Common myeloid progenitor, CD34-positive (primary cell): ENCODE measurements around the gene DEDD2. TPM values are rescaled to one million over a fixed set of nuclear protein-coding genes. Genes with fewer than 3 reads are reported as not detected.
"Not testable (repeated sequence)": the region's sequence is repeated elsewhere in the genome, so short reads cannot be mapped to it uniquely, and the experiment has no call there.

Experiments
- CTCF ChIA-PET: fragments of 350-600 bp; sonication (Branson Sonifier 250); formaldehyde crosslinking; loops from one replicate; lab custom pipeline; 2021; ENCODE audit warnings: antibody characterized with exemption; lab: Charles Lee
- POLR2A ChIA-PET: fragments of 350-600 bp; sonication (Branson Sonifier 250); formaldehyde crosslinking; loops from one replicate; lab custom pipeline; 2021; ENCODE audit warnings: antibody characterized with exemption; lab: Charles Lee
- DNase-seq, 3 donors: peaks; one replicate each; pipeline versions ENCODE4 v3.0.0 to v3.0.0-alpha.2; 2013
- H3K27ac ChIP-seq, 2 experiments: 1 replicate in 1 of 2; 2 replicates in 1 of 2; pipeline ENCODE4 v1.7.0; 2013; ENCODE audit warnings: inconsistent platforms in 2 of 2, low read length in 2 of 2, mild to moderate bottlenecking in 2 of 2, low read depth in 1 of 2, moderate library complexity in 1 of 2; ENCODE audit not compliant: severe bottlenecking in 2 of 2, insufficient read depth in 1 of 2, poor library complexity in 1 of 2
- H3K27me3 ChIP-seq, 5 experiments: replicated peaks in 2 of 5; 1 replicate in 3 of 5; 2 replicates in 2 of 5; pipeline versions ENCODE4 v1.6.1 to v1.7.0; 2013; ENCODE audit warnings: low read length in 4 of 5, mild to moderate bottlenecking in 2 of 5, moderate library complexity in 2 of 5, inconsistent platforms in 1 of 5; ENCODE audit not compliant: insufficient read depth in 5 of 5, control insufficient read depth in 4 of 5
- H3K36me3 ChIP-seq, 4 experiments: 1 replicate in 2 of 4; 2 replicates in 2 of 4; pipeline versions ENCODE4 v1.6.1 to v1.7.0; 2013; ENCODE audit warnings: low read length in 3 of 4, control low read depth in 1 of 4, mild to moderate bottlenecking in 1 of 4; ENCODE audit not compliant: control insufficient read depth in 4 of 4, insufficient read depth in 4 of 4
- H3K4me1 ChIP-seq, 4 experiments: 1 replicate in 3 of 4; 2 replicates in 1 of 4; pipeline versions ENCODE4 v1.6.1 to v1.7.1; 2013; ENCODE audit warnings: low read length in 3 of 4, mild to moderate bottlenecking in 3 of 4, control low read depth in 1 of 4, inconsistent platforms in 1 of 4, moderate library complexity in 1 of 4; ENCODE audit not compliant: control insufficient read depth in 4 of 4, insufficient read depth in 4 of 4; ENCODE audit errors: control extremely low read depth in 1 of 4
- H3K4me3 ChIP-seq, 7 experiments: 1 replicate in 4 of 7; 2 replicates in 3 of 7; pipeline versions ENCODE4 v1.5.1 to v1.7.0; 2013; ENCODE audit warnings: mild to moderate bottlenecking in 7 of 7, low read length in 6 of 7, moderate library complexity in 6 of 7, inconsistent platforms in 2 of 7, low read depth in 2 of 7, control low read depth in 1 of 7; ENCODE audit not compliant: insufficient read depth in 4 of 7, control insufficient read depth in 1 of 7; ENCODE audit errors: extremely low read depth in 1 of 7
- H3K9me3 ChIP-seq, 5 experiments: 1 replicate in 4 of 5; 2 replicates in 1 of 5; pipeline versions ENCODE4 v1.6.1 to v1.7.1; 2013; ENCODE audit warnings: low read length in 4 of 5, mild to moderate bottlenecking in 2 of 5, inconsistent platforms in 1 of 5, low read depth in 1 of 5, moderate library complexity in 1 of 5; ENCODE audit not compliant: control insufficient read depth in 4 of 5, insufficient read depth in 2 of 5; ENCODE audit errors: control extremely low read depth in 1 of 5
- WGBS: methylation state at CpG from one replicate; pipeline ENCODE4 v1.1.5; 2013; ENCODE audit not compliant: insufficient coverage; 5-methylcytosine and 5-hydroxymethylcytosine counted together
- polyA plus RNA-seq: library from polyadenylated mRNA; unstranded; fragments of 120-200 nt; gene quantifications from one replicate; pipeline ENCODE4 v1.2.1, GENCODE V29; 2013

The DEDD2 gene
- 36.4 TPM for polyA plus RNA-seq

GRCh38 chr19:42217520-42218437 is at the start of gene DEDD2:
Gene DEDD2, minus strand, starts transcription at chr19:42217677. Its CDS starts 670 bp downstream, at chr19:42217007.
- Histone ChIP-seq H3K9me3 (no peaks in the 10 kb centered on the region), H3K27me3 (no peaks in the 10 kb centered on the region), H3K4me1 (peaks cover 7 to 52% (median 41%) of the 10 kb centered on the region in 4 experiments), H3K27ac (peak within 1 kb of the TSS; percentile 88 to 95), H3K4me3 (peak within 1 kb of the TSS; percentile 76 to 97 (median 91)), H3K36me3 (peaks cover 2 to 24% (median 17%) of the 10 kb centered on the region in 4 experiments)
- 20% methylated on average over 50 of the region's 57 CpGs for WGBS
- ChIA-PET POLR2A (interaction anchor here (0.6 to 1.5 kb wide), 3 partner anchors 10 to 26 kb away, joined by 3 read pairs; no protein-coding TSS in a partner anchor), CTCF (interaction anchor here (0.7 to 2.2 kb wide), 5 partner anchors 10 to 34 kb away, joined by 3 to 6 read pairs (median 3); no protein-coding TSS in a partner anchor)
- DNase-seq, result peak; percentile 99 to 100 (median 99)

- not testable (repeated sequence) for H3K27ac ChIP-seq, H3K36me3 ChIP-seq, DNase-seq, H3K9me3 ChIP-seq, H3K27me3 ChIP-seq
- ChIA-PET CTCF (interaction anchor here (0.9 to 1.0 kb wide), 2 partner anchors 11 to 21 kb away, joined by 3 read pairs; no protein-coding TSS in a partner anchor), POLR2A (interaction anchor here (0.7 kb wide), 2 partner anchors 11 to 12 kb away, joined by 3 read pairs; partner anchors contain the start of gene ERF)
- H3K4me1 ChIP-seq, result peaks cover 7 to 35% (median 33%) of the 10 kb centered on the region in 4 experiments
- peak overlapping the region in 2 of 7 experiments; percentile 83 to 93 for H3K4me3 ChIP-seq
- 100% methylated on average over 6 of the region's 25 CpGs for WGBS
Measured at GRCh38 chr19:42266928-42267603, 49.6 kb upstream of the DEDD2 start.

DNA sequence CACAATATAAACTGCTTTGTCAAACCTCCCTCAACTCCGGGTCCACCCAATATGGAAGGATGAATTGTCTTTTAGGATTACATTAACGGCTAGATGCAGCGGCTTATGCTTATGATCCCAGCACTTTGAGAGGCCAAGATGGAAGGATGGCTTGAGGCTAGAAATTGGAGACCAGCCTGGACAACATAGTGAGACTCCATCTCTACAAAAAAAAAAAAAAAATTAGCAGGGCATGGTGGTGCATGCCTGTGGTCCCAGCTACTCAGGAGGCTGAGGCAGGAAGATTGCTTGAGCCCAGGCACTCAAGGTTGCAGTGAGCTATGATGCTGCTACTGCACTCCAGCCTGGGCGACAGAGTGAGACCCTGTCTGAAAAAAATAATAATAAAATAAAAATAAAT is 48.6 kb upstream of the DEDD2 start:
- ChIA-PET POLR2A (interaction anchor here (0.6 kb wide), 2 partner anchors 1292 to 1489 kb away, joined by 4 to 5 read pairs; no protein-coding TSS in a partner anchor), CTCF (interaction anchor here (0.9 kb wide), 1 partner anchor 22 kb away, joined by 3 read pairs; no protein-coding TSS in a partner anchor)
- not testable (repeated sequence) for H3K27me3 ChIP-seq, DNase-seq, H3K4me3 ChIP-seq, H3K27ac ChIP-seq, H3K36me3 ChIP-seq, H3K9me3 ChIP-seq
- 100% methylated on average over 2 of the region's 4 CpGs for WGBS
- H3K4me1 ChIP-seq, result peaks cover 7 to 25% (median 24%) of the 10 kb centered on the region in 4 experiments

DNA sequence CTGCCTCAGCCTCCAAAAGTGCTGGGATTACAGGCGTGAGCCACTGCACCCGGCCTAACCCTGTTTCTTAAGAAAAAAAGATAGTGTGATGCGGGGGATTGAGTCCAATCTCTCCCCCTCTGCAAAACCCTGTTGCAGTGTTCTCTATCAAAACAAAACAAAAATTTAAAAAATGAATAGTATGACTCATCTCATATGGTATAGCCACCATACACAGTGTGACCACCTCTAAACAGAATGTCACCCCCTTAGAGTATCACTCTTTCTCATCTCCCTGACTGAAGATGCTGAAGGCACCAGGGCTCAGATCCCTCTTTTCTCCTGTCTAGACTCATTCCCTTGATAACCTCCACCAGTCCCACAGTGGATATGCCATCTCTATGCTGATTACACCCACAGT is 44.3 kb upstream of the DEDD2 start:
- H3K27me3 ChIP-seq, result no peaks in the 10 kb centered on the region
- no peaks in the 10 kb centered on the region for H3K9me3 ChIP-seq
- no peak overlapping the region for H3K4me3 ChIP-seq
- DNase-seq, result no peak
- no peaks in the 10 kb centered on the region for H3K4me1 ChIP-seq
- CTCF ChIA-PET, result interaction anchor here (1.1 to 1.4 kb wide), 2 partner anchors 11 kb away, joined by 3 to 4 read pairs; no protein-coding TSS in a partner anchor
- no peak overlapping the region for H3K27ac ChIP-seq
- WGBS, result no CpG with 5 or more reads among the region's 3 CpGs
- no peaks in the 10 kb centered on the region for H3K36me3 ChIP-seq
- POLR2A ChIA-PET, result interaction anchor here (0.5 kb wide), 1 partner anchor 1515 kb away, joined by 4 read pairs; no protein-coding TSS in a partner anchor

DNA sequence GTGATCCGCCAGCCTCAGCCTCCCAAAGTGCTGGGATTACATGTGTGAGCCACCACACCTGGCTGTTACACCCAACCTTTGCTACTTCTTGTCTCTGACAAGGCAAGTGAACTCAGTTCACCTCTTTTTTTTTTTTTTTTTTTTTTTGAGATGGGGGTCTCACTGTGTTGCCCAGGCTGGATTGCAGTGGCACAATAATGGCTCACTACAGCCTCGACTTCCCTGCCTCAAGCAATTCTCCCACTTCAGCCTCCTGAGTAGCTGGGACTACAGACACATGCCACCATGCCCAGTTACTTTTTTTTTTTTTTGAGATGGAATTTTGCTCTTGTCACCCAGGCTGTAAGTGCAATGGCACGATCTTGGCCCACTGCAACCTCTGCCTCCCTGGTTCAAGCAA is 40.4 kb upstream of the DEDD2 start:
- POLR2A ChIA-PET, H3K4me3 ChIP-seq, H3K27ac ChIP-seq, H3K9me3 ChIP-seq, DNase-seq, H3K36me3 ChIP-seq, H3K27me3 ChIP-seq: not testable (repeated sequence)
- WGBS, result 100% methylated on average over 1 of the region's 3 CpGs
- CTCF ChIA-PET, result interaction anchor here (3.0 kb wide), 1 partner anchor 21 kb away, joined by 13 read pairs; no protein-coding TSS in a partner anchor
- peaks cover 0 to 18% (median 14%) of the 10 kb centered on the region in 4 experiments for H3K4me1 ChIP-seq

DNA sequence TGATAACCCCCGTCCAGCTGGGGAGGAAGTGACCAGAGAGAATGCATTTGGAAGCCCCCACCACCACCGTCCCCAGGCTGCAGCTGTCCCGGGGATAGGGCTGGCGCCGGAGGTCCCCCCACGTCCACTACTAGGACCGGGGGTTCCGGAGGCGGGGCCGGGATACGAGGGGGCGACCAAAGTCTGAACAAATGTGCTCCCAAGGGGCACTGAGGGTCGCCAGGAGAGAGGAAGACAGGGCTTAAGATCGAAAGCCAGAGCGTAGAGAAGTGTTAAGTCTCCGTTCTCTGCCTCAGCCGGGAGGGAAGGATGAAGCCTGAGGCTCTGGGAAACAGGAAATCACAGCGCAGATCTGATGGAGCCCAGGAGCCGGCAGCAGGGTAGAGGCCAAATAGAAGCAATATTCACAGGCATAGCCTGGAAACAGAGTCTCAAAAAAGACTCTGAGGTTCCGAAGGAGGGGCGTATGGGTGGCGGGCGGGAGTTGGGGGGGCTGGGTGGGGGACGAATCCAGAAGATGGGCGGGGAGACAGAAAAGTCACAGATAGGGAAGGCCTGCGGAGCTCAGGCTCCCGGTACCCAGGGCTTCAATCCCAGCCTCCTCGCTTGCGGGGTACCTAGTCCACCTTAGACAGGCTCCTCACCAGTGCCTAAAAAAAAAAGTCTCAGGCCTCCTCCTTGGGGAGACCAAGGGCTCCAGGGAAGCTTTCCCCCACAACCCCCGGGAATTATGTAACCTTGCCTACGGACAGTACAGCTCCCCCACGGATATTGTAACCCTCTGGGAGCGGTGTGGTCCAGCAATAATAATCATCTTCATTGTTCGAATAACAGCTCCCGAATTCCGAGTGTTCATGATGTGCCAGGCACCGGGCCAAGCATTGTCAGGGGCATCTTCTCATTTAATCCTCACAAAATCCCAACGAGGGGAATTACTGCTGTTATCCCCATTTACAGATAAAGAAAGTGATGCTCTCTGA is 38.6 kb upstream of the DEDD2 start:
- Histone ChIP-seq H3K4me1 (peaks cover 0 to 36% (median 31%) of the 10 kb centered on the region in 4 experiments), H3K27me3 (no peaks in the 10 kb centered on the region), H3K36me3 (no peaks in the 10 kb centered on the region), H3K27ac (no peak overlapping the region), H3K9me3 (no peaks in the 10 kb centered on the region), H3K4me3 (peak overlapping the region; percentile 39 to 96 (median 71))
- WGBS, result 10% methylated on average over 33 of the region's 38 CpGs
- ChIA-PET POLR2A (interaction anchor here (0.8 to 1.5 kb wide), 4 partner anchors 11 to 15 kb away, joined by 3 to 4 read pairs (median 4); partner anchors contain the start of gene CIC), CTCF (interaction anchor here (0.6 to 3.0 kb wide), 5 partner anchors 11 to 305 kb away, joined by 3 to 13 read pairs (median 3); no protein-coding TSS in a partner anchor)
- no peak for DNase-seq
